ENCODE measurements around the gene ZNG1A.
"Not testable (repeated sequence)": the region's sequence is repeated elsewhere in the genome, so short reads cannot be mapped to it uniquely, and the experiment has no call there.

DNA sequence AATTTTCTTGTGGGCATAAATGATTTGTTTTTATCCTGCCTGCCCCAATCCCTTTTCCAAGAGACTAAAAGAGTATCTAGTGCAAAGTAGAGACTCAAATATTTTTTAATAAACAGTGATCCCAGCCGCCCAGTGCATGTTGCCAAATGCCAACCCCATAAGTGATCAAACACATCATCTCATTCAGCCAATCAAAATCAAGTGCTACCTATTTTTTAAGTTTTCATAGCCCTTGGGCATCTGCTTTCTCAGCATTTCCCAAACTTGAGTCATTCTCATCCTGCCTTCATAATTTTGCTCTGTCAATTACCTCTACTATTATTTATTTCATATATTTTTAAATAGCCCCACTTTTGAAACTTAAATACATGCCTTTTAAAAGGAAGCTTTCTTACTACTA lies 88.0 kb downstream of the ZNG1A start:
- TF ChIP-seq CTCF, POLR2A (IDR thresholded peaks at IDR 0.05): not testable (repeated sequence)
